Activated CD8-positive, alpha-beta memory T cell treated with anti-CD3 and anti-CD28 coated beads, Interleukin-2, amount 50 U/mL, for 1 hour (primary cell): ENCODE measurements around the gene PPEF2.

Experiments
- DNase-seq: peaks from one replicate; pipeline ENCODE4 v3.0.0-alpha.2; 2020; ENCODE audit errors: extremely low read depth

PPEF2 gene

DNA sequence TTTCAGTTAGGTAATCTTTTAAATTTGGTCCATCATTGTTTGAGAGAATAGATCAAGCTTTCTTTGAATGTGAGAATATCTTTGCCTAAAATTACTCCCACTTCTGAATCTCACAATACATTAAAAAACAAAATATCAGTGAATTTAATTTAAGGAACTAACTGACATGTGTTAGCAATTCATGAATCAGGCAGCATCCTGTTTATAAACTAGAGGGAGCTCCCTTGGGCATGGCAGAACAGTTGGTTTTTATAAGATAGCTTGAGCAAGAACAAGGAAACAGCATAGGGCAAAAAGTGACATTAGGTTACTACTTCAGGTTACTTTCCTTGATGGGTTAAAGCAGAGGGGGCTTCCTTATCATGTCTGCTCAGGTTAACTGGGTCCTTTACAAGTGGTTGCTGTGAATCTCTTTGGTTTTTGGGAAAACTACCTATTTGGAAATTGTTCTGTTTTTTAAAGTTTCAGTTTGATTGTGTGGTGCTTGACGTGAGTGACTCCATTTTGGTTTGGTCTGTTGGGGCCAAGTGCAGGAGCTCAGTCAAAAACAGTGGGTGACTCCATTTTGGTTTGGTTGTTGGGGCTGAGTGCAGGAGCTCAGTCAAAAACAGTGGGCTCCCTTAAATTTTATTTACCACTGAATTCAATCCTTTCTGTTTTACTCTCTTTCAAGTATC lies 68.0 kb downstream of the PPEF2 start:
- DNase-seq = no peak

DNA sequence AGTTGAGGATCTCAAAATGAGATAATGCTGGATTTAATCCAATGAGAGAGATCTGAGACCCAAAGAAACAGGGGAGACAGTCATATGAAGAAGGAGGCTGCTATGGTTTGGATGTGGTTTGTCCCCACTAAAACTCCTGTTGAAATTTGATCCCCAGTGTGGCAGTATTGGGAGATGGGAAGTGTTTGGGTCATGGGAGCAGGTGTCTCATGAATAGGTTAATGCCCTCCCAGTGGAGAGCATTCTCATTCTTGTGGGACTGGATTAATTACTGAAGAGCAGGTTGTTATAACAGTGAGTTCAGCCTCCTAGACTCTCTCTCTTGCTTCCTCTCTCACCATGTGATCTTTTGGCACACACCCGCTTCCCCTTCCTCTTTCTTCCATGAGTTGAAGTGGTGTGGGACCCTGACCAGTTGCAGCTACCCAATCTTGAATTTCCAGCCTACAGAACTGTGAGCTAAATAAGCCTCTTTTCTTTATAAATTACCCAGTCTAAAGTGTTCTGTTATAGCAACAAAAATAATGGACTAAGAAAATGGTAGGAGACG lies 70.3 kb downstream of the PPEF2 start:
- DNase-seq = no peak

DNA sequence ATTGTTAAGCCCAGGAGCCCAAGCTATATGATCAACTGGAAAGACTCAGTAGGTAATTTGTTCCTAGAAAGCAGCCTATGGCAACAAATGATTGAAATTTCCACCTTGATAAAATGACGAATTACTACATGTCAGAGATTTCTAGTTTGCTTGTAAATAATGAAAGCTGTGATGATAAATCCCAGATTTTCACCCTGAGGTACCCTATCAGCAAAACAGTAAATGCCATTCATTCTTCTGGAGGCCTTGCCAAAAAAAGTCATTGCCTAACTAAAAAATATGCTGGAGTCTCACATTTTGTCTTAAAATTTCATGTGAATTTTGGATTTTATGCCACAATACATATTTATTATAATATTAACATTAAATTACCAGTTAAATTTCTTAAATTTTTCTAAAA lies 71.3 kb downstream of the PPEF2 start:
- no peak for DNase-seq

DNA sequence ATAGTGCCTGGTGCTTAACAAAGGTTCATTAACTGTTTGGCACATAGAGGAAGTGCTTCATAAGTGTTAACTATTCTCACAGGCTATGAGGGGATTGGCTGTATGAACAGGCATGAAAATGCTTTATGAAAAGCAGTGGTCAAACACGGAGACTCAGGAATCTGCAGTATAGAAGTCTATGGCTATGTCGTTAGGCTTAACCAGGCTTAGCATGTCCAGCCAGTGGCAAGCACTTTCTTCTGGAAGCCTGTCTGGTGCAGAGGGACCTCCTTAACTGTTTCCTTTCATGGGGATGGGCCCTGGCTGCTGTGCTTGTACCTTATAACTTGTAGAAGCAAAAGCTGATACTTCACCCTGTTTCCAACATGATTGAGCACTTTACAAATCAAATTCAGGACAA lies 78.4 kb downstream of the PPEF2 start:
- no peak for DNase-seq

DNA sequence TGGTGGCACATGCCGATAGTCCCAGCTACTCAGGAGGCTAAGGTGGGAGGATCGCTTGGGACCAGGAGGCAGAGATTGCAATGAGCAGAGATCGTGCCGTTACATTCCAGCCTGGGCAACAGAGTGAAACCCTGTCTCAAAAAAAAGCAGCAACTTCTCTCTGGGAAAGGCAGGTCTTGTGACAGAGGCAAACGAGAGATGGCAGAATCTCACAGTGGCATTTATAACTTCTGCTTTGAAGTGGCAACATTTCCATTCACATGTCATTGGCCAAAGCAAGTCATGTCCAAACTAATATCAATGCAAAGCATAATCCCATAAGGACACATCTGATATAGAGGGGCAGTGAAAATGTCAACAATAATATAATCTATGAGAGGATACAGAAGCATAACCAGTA lies 79.8 kb downstream of the PPEF2 start:
- no peak for DNase-seq

DNA sequence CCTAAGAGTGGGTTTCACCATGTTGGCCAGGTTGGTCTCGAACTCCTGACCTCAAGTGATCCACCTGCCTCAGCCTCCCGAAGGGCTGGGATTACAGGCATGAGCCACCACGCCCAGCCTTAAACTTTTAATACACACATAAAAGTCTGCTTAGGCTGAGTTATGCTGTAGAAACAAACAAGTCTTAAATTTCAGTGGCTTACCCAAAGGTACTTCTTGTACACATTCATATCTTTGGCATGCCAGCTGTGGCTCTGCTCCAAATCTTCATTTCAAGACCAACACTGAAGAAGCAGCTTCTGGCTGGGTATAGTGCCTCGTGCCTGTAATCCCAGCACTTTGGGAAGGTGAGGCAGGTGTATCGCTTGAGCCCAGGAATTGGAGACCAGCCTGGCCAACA lies 80.3 kb downstream of the PPEF2 start:
- no peak for DNase-seq

DNA sequence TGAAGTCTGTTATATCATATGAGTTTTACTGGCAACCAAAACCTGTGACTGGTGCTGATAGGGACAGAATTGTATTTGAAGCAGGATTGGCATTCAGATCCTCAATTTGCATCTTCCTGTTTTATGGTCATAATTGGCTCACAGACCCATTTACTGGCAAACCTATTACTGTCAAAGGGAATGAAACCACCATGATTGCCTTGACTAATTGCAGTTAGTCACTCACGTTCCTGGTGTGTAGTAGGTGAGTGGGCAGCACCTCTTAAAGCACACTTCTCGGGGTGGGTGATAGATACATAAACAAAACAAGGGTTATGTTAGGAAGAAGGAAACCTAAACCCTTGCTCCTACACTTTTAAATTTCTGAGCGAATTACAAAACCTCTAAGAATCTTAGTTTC lies 81.0 kb downstream of the PPEF2 start:
- no peak for DNase-seq

DNA sequence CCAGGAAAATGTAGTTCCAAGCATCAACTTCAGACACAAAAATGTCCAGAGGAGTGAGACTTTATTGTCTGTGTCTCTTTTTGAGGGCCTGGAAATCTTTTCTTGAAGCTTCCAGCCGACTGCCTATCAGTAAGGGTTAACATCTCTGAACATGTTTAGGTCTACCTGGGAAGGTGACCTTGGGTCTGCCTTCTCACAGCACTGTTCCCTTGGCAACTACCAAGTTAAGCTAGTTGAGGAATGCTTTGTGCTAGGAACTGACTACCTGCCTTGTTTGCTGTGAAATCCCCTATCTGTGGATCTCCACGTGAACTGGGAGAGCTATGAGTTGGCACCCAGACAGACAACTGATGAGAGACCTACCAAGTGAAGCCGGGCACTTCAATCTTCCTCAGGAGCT lies 81.6 kb downstream of the PPEF2 start:
- DNase-seq = no peak

DNA sequence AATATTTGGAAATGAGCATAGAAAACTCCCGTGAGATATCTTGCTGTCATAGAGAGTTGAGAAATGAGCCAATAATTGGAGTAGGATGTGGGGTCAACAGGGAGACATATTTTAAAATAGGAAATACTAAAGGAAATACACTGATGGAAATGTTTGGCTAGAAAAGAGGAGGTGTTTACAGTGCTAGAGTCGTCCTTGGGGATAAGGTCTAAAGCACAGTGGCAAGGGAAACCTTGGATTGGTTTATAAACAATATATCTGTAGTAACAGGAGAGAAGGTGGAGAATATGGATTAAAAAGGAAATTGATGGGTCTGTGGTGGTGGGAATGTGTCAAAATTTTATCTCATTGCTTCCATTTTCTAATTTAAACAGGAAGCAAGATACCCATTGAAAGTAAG lies 82.1 kb downstream of the PPEF2 start:
- DNase-seq = no peak

DNA sequence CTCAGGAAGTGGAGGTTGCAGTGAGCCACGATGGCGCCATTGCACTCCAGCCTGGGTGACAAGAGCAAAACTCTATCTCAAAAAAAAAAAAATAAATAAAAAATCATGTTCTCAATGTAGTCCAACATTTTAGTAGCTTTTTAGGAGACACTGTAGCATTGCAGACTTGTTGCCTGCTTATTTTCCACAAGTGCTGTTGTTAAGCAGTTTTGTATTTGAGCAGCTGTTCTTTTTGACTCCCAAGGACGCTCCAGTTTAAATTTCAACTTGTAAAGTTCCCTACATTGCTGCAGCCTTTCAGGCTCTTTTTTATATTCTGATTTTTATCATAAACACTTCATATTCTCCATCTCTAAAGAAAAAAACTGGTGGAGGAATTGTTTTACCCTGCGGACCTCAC lies 83.1 kb downstream of the PPEF2 start:
- no peak for DNase-seq

DNA sequence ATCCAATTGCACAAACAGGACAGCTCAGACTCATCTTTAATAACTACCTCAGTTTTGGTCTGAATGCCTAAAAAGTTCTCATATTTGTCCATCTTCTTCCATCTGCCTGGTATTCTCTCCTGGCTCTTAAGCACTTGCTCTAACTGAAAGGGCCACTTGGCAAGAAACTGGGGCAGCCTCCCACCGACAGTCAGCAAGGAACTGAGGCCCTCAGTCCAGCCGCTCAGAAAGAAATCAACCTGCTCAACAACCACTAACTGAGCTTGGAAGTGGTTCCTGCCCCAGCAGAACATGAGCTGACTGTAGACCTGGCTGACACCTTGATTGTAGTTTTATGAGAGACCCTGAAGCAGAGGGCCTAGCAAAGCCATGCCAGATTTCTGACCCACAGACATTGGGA lies 84.4 kb downstream of the PPEF2 start:
- no peak for DNase-seq
